Peyer's patch (tissue), 4 donors: ENCODE data around the gene ETNK1.

Experiments
- CTCF ChIP-seq, 6 experiments: fragments of 450-650 bp in 4 of 6; fragments of 200-600 bp in 2 of 6; sonication (generic) in 1 of 6; IDR thresholded peaks; one replicate each; pipeline ENCODE4 v1.5.1; 2017 to 2019; ENCODE audit warnings: antibody characterized with exemption in 6 of 6, mild to moderate bottlenecking in 3 of 6, moderate library complexity in 1 of 6
- POLR2A ChIP-seq, 2 donors: fragments of 450-650 bp; IDR thresholded peaks; one replicate each; pipeline ENCODE4 v1.5.1; 2017; ENCODE audit warnings: antibody characterized with exemption in 2 of 2, mild to moderate bottlenecking in 2 of 2, moderate library complexity in 2 of 2

GRCh38 chr12:22687361-22688076, 62.5 kb downstream of the ETNK1 start:
- TF ChIP-seq CTCF (IDR thresholded peaks at IDR 0.05), result no peak
- TF ChIP-seq POLR2A (IDR thresholded peaks at IDR 0.05), result no peak
